PC-3 (cell line): Measurements from ENCODE around the gene ZFC3H1. TPM values are rescaled to one million over a fixed set of nuclear protein-coding genes. Genes with fewer than 3 reads are reported as not detected.

Experiments
- ATAC-seq: fragments of 200-7000 bp; cut with Tn5 transposase; 2 replicates; pipeline ENCODE4 v1.9.1; 2020; ENCODE audit warnings: mild to moderate bottlenecking, moderate library complexity
- BruUV-seq: library from RNA; stranded (reverse); fragments of 400-500 nt; replicated peaks from 2 replicates; lab custom pipeline; 2021; lab: Mats Ljungman, UMichigan
- CTCF ChIA-PET: fragments of 300-600 bp; sonication (Branson Sonifier 250); formaldehyde crosslinking; loops from one replicate; lab custom pipeline; 2022; ENCODE audit warnings: antibody characterized with exemption; lab: Charles Lee
- POLR2A ChIA-PET: fragments of 300-600 bp; sonication (Branson Sonifier 250); formaldehyde crosslinking; loops from one replicate; lab custom pipeline; 2022; ENCODE audit warnings: antibody characterized with exemption; ENCODE audit not compliant: unreplicated experiment; lab: Charles Lee
- DNase-seq: peaks from one replicate; pipeline ENCODE4 v3.0.0-alpha.2; 2015
- H2AFZ ChIP-seq: fragments of 300-600 bp; sonication (generic); 2 replicates; pipeline ENCODE4 v1.6.0; 2016; ENCODE audit warnings: antibody characterized with exemption, low read length
- H3F3A ChIP-seq: fragments of 300-600 bp; sonication (generic); one replicate; pipeline ENCODE4 v1.6.0; 2017; ENCODE audit warnings: antibody characterized with exemption, low read length, control low read depth, mild to moderate bottlenecking; ENCODE audit not compliant: unreplicated experiment
- H3K27ac ChIP-seq: fragments of 300-600 bp; sonication (generic); 2 replicates; pipeline ENCODE4 v1.5.1; 2016; ENCODE audit warnings: mild to moderate bottlenecking, low read length
- H3K27me3 ChIP-seq: fragments of 300-600 bp; sonication (generic); 2 replicates; pipeline ENCODE4 v1.6.1; 2016; ENCODE audit warnings: low read length, mixed read lengths
- H3K36me3 ChIP-seq: fragments of 300-600 bp; sonication (generic); 2 replicates; pipeline ENCODE4 v1.6.1; 2016; ENCODE audit warnings: low read depth, mixed run types, low read length, mixed read lengths
- H3K4me1 ChIP-seq: fragments of 300-600 bp; sonication (generic); 2 replicates; pipeline ENCODE4 v1.5.1; 2016; ENCODE audit warnings: low read length; ENCODE audit not compliant: insufficient read depth
- H3K4me2 ChIP-seq: fragments of 300-600 bp; sonication (generic); 2 replicates; pipeline ENCODE4 v1.6.0; 2016; ENCODE audit warnings: low read length
- H3K4me3 ChIP-seq: fragments of 300-600 bp; sonication (generic); 2 replicates; pipeline ENCODE4 v1.5.1; 2016; ENCODE audit warnings: mild to moderate bottlenecking, low read length, mixed read lengths
- H3K79me2 ChIP-seq: fragments of 300-600 bp; sonication (generic); 2 replicates; pipeline ENCODE4 v1.6.1; 2017; ENCODE audit warnings: low read length, mixed read lengths
- H3K9ac ChIP-seq: fragments of 300-600 bp; sonication (generic); 2 replicates; pipeline ENCODE4 v1.6.0; 2016; ENCODE audit warnings: mild to moderate bottlenecking, low read length
- H3K9me2 ChIP-seq: fragments of 300-600 bp; sonication (generic); replicated peaks from 2 replicates; pipeline ENCODE4 v1.6.1; 2016; ENCODE audit warnings: mixed run types, low read length, mixed read lengths
- H3K9me3 ChIP-seq: fragments of 300-600 bp; sonication (generic); 2 replicates; pipeline ENCODE4 v1.6.1; 2016; ENCODE audit warnings: low read length, mixed read lengths
- H4K20me1 ChIP-seq: fragments of 300-600 bp; sonication (generic); 2 replicates; pipeline ENCODE4 v1.6.1; 2016; ENCODE audit warnings: low read length, mixed read lengths
- CTCF ChIP-seq: fragments of 300-600 bp; sonication (generic); conservative IDR thresholded peaks from 2 replicates; pipeline ENCODE4 v1.5.1; 2017; ENCODE audit warnings: antibody characterized with exemption, low read depth, mild to moderate bottlenecking, low read length
- EZH2 ChIP-seq: fragments of 300-600 bp; sonication (generic); IDR thresholded peaks from one replicate; pipeline ENCODE4 v1.6.1; 2017; ENCODE audit warnings: antibody characterized with exemption, mild to moderate bottlenecking, low read length; ENCODE audit not compliant: unreplicated experiment
- EZH2phosphoT487 ChIP-seq: fragments of 300-600 bp; sonication (generic); IDR thresholded peaks from 2 replicates; pipeline ENCODE4 v1.6.1; 2018; ENCODE audit warnings: mild to moderate bottlenecking, antibody characterized with exemption, low read length, borderline replicate concordance
- intact Hi-C: fragments of 100-400 bp; cut with micrococcal nuclease; formaldehyde crosslinking; loops from 2 replicates; pipeline ENCODE4 v1.9.0; 2023
- total RNA-seq: library from RNA; depleted of rRNA; stranded (reverse); fragments of >200 nt; gene quantifications from 2 replicates; pipeline ENCODE4 v1.2.3, GENCODE V29; 2014

Gene ZFC3H1
- total RNA-seq, 1 experiment from 2014 or later: 13.7 TPM

- Histone ChIP-seq H3K27me3 (no peaks in the 10 kb centered on the region), H3K27ac (no peak overlapping the region), H3K9ac (no peak overlapping the region), H3F3A (no peaks in the 10 kb centered on the region), H4K20me1 (peaks cover 12% of the 10 kb centered on the region), H2AFZ (no peak overlapping the region), H3K9me2 (no peaks in the 10 kb centered on the region), H3K36me3 (peaks cover 56% of the 10 kb centered on the region), H3K9me3 (no peaks in the 10 kb centered on the region), H3K4me1 (0 out of 2 replicates have a peak, but pooled peaks cover 20% of the 10 kb centered on the region), H3K4me3 (no peak overlapping the region), H3K79me2 (peaks cover 91% of the 10 kb centered on the region), H3K4me2 (0 out of 2 replicates have a peak overlapping the region, but pooled peaks have one; percentile 7)
- ATAC-seq: no peak
- BruUV-seq: no TSS peak
- POLR2A ChIA-PET: no interaction called here
- intact Hi-C loops: no loop called here
- TF ChIP-seq EZH2 (no peak), CTCF (no peak), EZH2phosphoT487 (no peak)
- no peak for DNase-seq
- CTCF ChIA-PET: interaction anchor here (1.1 kb wide), 1 partner anchor 90 kb away, joined by 3 read pairs; no protein-coding TSS in a partner anchor
These were observed 6.9 kb downstream of the ZFC3H1 start for GRCh38 chr12:71656740-71657139.

- peaks cover 13% of the 10 kb centered on the region; the same call in 1 of the 2 replicates for H4K20me1 ChIP-seq
- CTCF ChIA-PET: interaction anchor here (1.1 kb wide), 1 partner anchor 91 kb away, joined by 3 read pairs; no protein-coding TSS in a partner anchor
- intact Hi-C loops: no loop called here
These were observed 7.7 kb downstream of the ZFC3H1 start for GRCh38 chr12:71655907-71656306.

More at GRCh38 chr12:71655907-71656306, 7.7 kb downstream of the ZFC3H1 start:
- H3K27me3 ChIP-seq: no peaks in the 10 kb centered on the region
- ATAC-seq (no peak), DNase-seq (no peak)
- H3K9ac ChIP-seq: no peak overlapping the region
- 0 out of 2 replicates have a peak, but pooled peaks cover 17% of the 10 kb centered on the region for H3K4me1 ChIP-seq
- no peaks in the 10 kb centered on the region for H3K9me3 ChIP-seq
- no TSS peak for BruUV-seq
- H3K27ac ChIP-seq: no peak overlapping the region
- H3F3A ChIP-seq: no peaks in the 10 kb centered on the region
- peaks cover 91% of the 10 kb centered on the region for H3K79me2 ChIP-seq
- H3K4me3 ChIP-seq: no peak overlapping the region
- POLR2A ChIA-PET: no interaction called here
- TF ChIP-seq EZH2phosphoT487 (no peak), CTCF (no peak), EZH2 (no peak)
- peaks cover 60% of the 10 kb centered on the region for H3K36me3 ChIP-seq
- H2AFZ ChIP-seq: no peak overlapping the region
- no peaks in the 10 kb centered on the region for H3K9me2 ChIP-seq
- peak overlapping the region; percentile 17; the same call in 1 of the 2 replicates for H3K4me2 ChIP-seq
